Breast epithelium (tissue), 3 donors: ENCODE results near the gene HNRNPL.

Source experiments
- CTCF ChIP-seq, 3 donors: fragments of 450-650 bp; IDR thresholded peaks; one replicate each; pipeline ENCODE4 v1.5.1; 2016 to 2017; ENCODE audit warnings: antibody characterized with exemption in 3 of 3, mild to moderate bottlenecking in 3 of 3, moderate library complexity in 3 of 3
- POLR2A ChIP-seq: fragments of 450-650 bp; IDR thresholded peaks from one replicate; pipeline ENCODE4 v1.6.1; 2016; ENCODE audit warnings: antibody characterized with exemption, mild to moderate bottlenecking, moderate library complexity

- no peak for TF ChIP-seq POLR2A
- TF ChIP-seq CTCF (IDR thresholded peaks at IDR 0.05) = no peak
These were observed 43.6 kb upstream of the HNRNPL start for GRCh38 chr19:38893341-38893771.
